CD4-positive, alpha-beta T cell treated with Interferon gamma for 1 hour (primary cell): ENCODE data around the gene LMCD1.
"Not testable (repeated sequence)": the region's sequence is repeated elsewhere in the genome, so short reads cannot be mapped to it uniquely, and the experiment has no call there.

ENCODE experiments used
- DNase-seq: peaks from one replicate; pipeline ENCODE4 v3.0.0-alpha.2; 2020

LMCD1 gene

GRCh38 chr3:8563146-8563545, 61.5 kb downstream of the LMCD1 start:
- DNase-seq: no peak

- no peak for DNase-seq
Observed at GRCh38 chr3:8563597-8563996, 62.0 kb downstream of the LMCD1 start.

- DNase-seq: no peak
Observed at GRCh38 chr3:8565376-8565775, 63.8 kb downstream of the LMCD1 start.

GRCh38 chr3:8567784-8568575, 66.4 kb downstream of the LMCD1 start:
- no peak for DNase-seq

GRCh38 chr3:8571256-8571655, 69.6 kb downstream of the LMCD1 start:
- DNase-seq: no peak

GRCh38 chr3:8573342-8573926, 71.8 kb downstream of the LMCD1 start:
- DNase-seq: no peak

DNA sequence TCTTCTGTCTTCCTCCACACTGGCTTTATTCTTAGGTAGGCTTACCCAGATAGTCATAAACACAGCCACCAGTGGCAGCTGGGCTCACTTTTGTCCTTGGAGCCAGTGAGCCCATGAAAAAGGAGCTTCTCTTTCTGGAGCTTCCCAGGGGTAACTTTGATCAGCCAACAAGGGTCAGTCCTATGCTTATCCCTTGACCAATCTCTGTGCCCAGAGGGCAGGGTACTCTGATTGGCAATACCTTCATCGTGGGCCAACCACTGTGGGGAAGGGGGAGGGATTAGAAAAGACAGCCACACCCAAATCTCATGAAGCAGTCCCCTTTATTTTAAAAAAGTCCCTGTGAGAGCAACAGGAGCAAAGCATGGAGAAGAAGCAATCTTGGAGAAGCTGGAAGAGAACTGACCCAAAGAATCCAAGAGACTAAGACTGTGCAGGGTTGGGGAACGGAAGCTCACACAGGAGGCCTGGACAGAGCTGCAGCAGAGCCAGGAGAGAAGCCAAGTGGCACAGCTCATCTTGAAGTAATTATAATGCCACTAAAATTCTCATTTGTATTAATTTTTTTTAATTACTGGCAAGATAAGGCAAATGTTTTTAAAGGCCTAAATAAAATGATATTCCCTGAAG, 72.5 kb downstream of the LMCD1 start:
- no peak for DNase-seq

GRCh38 chr3:8574670-8575322, 73.2 kb downstream of the LMCD1 start:
- DNase-seq: no peak

- DNase-seq: no peak
Observed at GRCh38 chr3:8575364-8576104, 73.9 kb downstream of the LMCD1 start.

- no peak for DNase-seq
Observed at GRCh38 chr3:8576436-8576835, 74.8 kb downstream of the LMCD1 start.

- DNase-seq: no peak
Observed at GRCh38 chr3:8576841-8577571, 75.4 kb downstream of the LMCD1 start.

DNA sequence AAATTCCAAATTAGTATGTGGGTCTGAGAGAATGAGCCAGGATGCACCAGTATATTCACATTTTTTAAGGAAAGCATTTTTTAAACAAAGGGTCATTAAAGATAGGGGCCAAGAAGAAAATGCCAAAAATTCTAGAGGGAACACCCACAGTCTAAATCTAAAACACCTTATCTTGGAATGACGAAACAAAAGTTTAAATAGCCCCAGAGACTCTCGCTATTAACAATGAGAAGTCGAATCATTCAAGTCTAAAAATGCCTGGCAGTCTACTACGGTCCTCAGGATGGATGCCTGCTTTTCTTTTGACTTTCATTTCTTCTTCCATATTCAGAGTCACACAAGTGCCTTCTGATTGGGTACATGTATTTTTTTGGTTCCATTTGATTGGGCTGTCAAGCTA, 76.7 kb downstream of the LMCD1 start:
- DNase-seq: no peak

DNA sequence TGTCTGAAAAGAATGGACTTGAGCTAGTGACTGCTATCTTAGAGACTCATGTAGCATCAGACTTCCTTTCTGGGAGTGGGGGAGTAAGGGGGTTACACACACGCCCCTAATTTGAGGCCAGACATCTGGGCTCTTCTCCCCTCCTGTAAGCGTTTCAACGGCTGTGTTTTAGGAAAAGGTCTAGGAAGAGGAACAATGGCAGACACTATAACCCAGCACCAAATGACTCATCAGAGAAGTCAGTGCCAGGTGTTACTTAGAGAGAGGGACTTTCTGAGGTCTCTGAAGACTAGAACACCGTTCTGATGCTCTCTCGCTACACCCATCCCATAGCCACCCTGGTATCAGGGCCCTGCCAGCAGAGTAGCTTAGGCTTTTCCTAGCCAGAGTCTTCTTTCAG, 77.5 kb downstream of the LMCD1 start:
- DNase-seq: no peak

DNA sequence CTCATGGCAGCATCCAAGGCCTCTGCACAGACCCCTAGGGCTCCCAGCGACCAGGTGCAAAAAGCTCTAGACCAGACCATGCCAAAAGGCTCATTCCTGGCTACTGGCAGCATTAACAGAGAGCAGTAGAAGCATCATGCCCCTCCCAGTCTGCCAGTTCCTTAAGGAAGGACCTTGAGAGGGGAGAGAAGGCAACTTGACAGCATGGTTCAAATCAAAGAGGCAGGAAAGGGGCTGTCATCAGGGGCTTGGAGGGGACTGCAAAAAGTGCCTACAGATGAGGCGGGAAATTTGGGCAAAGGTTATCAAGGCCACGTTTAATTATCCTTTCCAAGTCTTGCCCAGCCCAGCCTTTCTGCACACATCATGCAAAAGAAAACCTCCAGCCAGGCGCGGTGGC, 78.3 kb downstream of the LMCD1 start:
- no peak for DNase-seq

DNA sequence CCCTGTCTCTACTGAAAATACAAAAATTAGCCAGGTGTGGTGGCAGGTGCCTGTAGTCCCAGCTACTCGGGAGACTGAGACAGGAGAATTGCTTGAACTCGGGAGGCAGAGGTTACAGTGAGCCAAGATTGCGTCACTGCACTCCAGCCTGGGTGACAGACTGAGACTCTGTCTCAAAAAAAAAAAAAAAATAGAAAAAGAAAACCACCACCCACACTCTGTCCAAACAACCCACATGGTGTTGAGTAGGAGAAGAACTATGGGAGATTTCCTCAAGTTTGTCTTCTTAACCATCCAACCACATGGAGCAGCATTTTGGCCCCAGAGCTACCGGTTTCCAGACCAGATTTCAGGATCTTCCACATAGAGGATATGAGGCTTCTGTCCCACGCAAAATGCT, 78.8 kb downstream of the LMCD1 start:
- DNase-seq: not testable (repeated sequence)

GRCh38 chr3:8581373-8581772, 79.8 kb downstream of the LMCD1 start:
- no peak for DNase-seq

GRCh38 chr3:8581806-8582445, 80.3 kb downstream of the LMCD1 start:
- no peak for DNase-seq

DNA sequence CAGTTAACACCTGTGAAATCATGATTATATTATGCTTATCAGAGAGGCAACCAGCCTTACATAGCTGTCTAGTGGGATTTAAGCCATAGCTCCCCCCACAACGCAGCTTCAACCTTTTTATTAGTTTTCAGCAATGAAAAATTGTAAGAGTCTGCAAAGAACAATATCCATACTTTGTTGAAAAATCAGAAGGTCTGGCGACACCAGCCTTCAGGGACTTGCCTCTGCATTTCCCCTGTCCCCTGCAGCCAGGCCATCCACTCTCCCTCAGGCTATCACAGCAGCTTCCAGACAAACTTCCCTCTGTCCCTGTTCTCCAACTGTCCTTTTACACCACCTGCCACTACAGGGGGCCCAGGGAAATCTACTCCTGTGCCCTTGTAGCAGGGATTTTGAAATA, 83.0 kb downstream of the LMCD1 start:
- no peak for DNase-seq

GRCh38 chr3:8589880-8590556, 88.4 kb downstream of the LMCD1 start:
- no peak for DNase-seq

DNA sequence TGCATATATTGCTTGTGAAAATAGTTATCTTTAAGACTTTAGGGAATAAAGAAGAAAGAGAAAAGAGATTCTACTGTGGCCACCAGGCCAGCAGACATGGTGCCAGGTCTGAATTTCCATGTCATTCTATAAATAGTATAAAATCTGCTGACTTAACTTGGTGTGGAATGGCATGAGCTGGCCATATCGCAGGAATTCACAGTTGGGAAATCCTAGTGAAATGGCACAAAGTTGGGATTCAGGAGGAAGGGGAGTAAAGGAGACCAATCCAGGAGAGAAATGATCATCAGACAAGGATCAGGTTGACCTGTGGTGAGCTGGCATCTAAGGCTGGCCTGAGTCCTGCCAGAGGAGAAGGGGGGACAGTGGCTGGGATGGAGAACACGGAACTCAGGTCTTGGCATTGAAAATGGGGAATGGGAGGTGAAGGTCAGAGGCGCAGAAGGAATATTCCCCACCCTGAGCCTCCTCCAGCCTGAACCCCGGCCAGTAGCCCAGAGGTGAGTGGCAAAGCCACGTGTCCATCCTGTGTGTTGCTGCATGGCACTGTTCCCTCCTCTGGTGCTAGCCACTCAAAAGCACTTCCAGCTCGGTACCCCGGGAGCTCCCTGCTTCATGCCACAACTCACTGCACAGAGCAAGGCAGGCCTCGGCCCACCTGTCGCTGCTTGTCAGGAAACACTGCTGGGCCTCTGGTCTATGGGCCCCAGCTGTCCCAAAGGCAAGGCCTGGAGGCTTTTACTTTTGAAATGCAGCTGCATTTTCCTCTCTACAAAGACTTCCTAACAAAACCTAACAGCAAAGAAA, 91.6 kb downstream of the LMCD1 start:
- no peak for DNase-seq
